Testis (tissue), 2 donors: ENCODE measurements around the gene TTC17.

ENCODE experiments used
- POLR2A ChIP-seq: fragments of 450-650 bp; IDR thresholded peaks from one replicate; pipeline ENCODE4 v1.6.1; 2017; ENCODE audit warnings: antibody characterized with exemption, mild to moderate bottlenecking, moderate library complexity
- TF ChIP-seq, protein P1 (sequence below), 3 experiments: fragments of 450-650 bp in 2 of 3; fragments of 200-600 bp in 1 of 3; sonication (generic) in 1 of 3; IDR thresholded peaks; one replicate each; pipeline ENCODE4 v1.5.1; 2016 to 2019; ENCODE audit warnings: antibody characterized with exemption in 3 of 3, mild to moderate bottlenecking in 2 of 3, moderate library complexity in 1 of 3

- TF ChIP-seq, protein P1, sequence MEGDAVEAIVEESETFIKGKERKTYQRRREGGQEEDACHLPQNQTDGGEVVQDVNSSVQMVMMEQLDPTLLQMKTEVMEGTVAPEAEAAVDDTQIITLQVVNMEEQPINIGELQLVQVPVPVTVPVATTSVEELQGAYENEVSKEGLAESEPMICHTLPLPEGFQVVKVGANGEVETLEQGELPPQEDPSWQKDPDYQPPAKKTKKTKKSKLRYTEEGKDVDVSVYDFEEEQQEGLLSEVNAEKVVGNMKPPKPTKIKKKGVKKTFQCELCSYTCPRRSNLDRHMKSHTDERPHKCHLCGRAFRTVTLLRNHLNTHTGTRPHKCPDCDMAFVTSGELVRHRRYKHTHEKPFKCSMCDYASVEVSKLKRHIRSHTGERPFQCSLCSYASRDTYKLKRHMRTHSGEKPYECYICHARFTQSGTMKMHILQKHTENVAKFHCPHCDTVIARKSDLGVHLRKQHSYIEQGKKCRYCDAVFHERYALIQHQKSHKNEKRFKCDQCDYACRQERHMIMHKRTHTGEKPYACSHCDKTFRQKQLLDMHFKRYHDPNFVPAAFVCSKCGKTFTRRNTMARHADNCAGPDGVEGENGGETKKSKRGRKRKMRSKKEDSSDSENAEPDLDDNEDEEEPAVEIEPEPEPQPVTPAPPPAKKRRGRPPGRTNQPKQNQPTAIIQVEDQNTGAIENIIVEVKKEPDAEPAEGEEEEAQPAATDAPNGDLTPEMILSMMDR (IDR thresholded peaks at IDR 0.05), result no peak
- no peak for TF ChIP-seq POLR2A
Measured at GRCh38 chr11:43486141-43486540, 127.4 kb downstream of the TTC17 start.
